PC-9 (cell line): ENCODE measurements around the gene UBE2E2. TPM values are rescaled to one million over a fixed set of nuclear protein-coding genes. Genes with fewer than 3 reads are reported as not detected.

ENCODE experiments used
- BruUV-seq: library from RNA; stranded (reverse); fragments of 400-500 nt; replicated peaks from 2 replicates; lab custom pipeline; 2021; lab: Mats Ljungman, UMichigan
- CTCF ChIA-PET: fragments of 300-600 bp; sonication (Branson Sonifier 250); formaldehyde crosslinking; loops from one replicate; lab custom pipeline; 2022; ENCODE audit warnings: antibody characterized with exemption; lab: Charles Lee
- POLR2A ChIA-PET: fragments of 300-600 bp; sonication (Branson Sonifier 250); formaldehyde crosslinking; loops from one replicate; lab custom pipeline; 2022; ENCODE audit warnings: antibody characterized with exemption; ENCODE audit not compliant: unreplicated experiment; lab: Charles Lee
- DNase-seq, 2 experiments: peaks; one replicate each; pipeline versions ENCODE4 v3.0.0 to v3.0.0-alpha.2; 2015 to 2022; ENCODE audit warnings: mixed read lengths in 1 of 2
- H2AFZ ChIP-seq: fragments of 200-600 bp; sonication (generic); 2 replicates; pipeline ENCODE4 v1.8.1; 2017; ENCODE audit warnings: antibody characterized with exemption
- H3F3A ChIP-seq: fragments of 200-600 bp; sonication (generic); 2 replicates; pipeline ENCODE4 v1.8.1; 2017; ENCODE audit warnings: antibody characterized with exemption, mild to moderate bottlenecking, low read depth; ENCODE audit not compliant: insufficient read depth
- H3K27ac ChIP-seq: fragments of 200-600 bp; sonication (generic); 2 replicates; pipeline ENCODE4 v1.6.1; 2016; ENCODE audit warnings: mixed run types
- H3K27me3 ChIP-seq: fragments of 200-600 bp; sonication (generic); 2 replicates; pipeline ENCODE4 v1.6.1; 2016; ENCODE audit warnings: low read depth, mixed run types; ENCODE audit not compliant: insufficient read depth
- H3K36me3 ChIP-seq: fragments of 200-600 bp; sonication (generic); 2 replicates; pipeline ENCODE4 v1.6.1; 2016; ENCODE audit warnings: low read depth, mixed run types
- H3K4me1 ChIP-seq: fragments of 200-600 bp; sonication (generic); replicated peaks from 2 replicates; pipeline ENCODE4 v1.6.1; 2016; ENCODE audit warnings: mixed run types; ENCODE audit not compliant: insufficient read depth
- H3K4me2 ChIP-seq: fragments of 200-600 bp; sonication (generic); 2 replicates; pipeline ENCODE4 v1.6.1; 2017; ENCODE audit warnings: mixed run types
- H3K4me3 ChIP-seq: fragments of 200-600 bp; sonication (generic); 2 replicates; pipeline ENCODE4 v1.6.1; 2016; ENCODE audit warnings: mixed run types
- H3K79me2 ChIP-seq: fragments of 200-600 bp; sonication (generic); 2 replicates; pipeline ENCODE4 v1.6.1; 2017; ENCODE audit warnings: low read depth, mixed run types
- H3K9me2 ChIP-seq: fragments of 200-600 bp; sonication (generic); 2 replicates; pipeline ENCODE4 v1.8.1; 2017; ENCODE audit warnings: mild to moderate bottlenecking; ENCODE audit not compliant: insufficient read depth
- H3K9me3 ChIP-seq: fragments of 200-600 bp; sonication (generic); 2 replicates; pipeline ENCODE4 v1.8.1; 2016; ENCODE audit warnings: low read depth; ENCODE audit not compliant: insufficient read depth
- H4K20me1 ChIP-seq: fragments of 200-600 bp; sonication (generic); 2 replicates; pipeline ENCODE4 v1.8.1; 2017; ENCODE audit not compliant: insufficient read depth
- EZH2 ChIP-seq: fragments of 200-600 bp; sonication (generic); IDR thresholded peaks from 2 replicates; pipeline ENCODE4 v1.8.0; 2017; ENCODE audit warnings: antibody characterized with exemption, low read depth
- intact Hi-C: fragments of 100-400 bp; cut with micrococcal nuclease; formaldehyde crosslinking; loops from one replicate; pipeline ENCODE4 v1.10.0; 2022; ENCODE audit not compliant: unreplicated experiment
- total RNA-seq: library from RNA; stranded (reverse); gene quantifications from 2 replicates; pipeline ENCODE4 v1.2.3, GENCODE V29; 2021
- TF ChIP-seq, protein P1 (sequence below): fragments of 200-600 bp; sonication (generic); conservative IDR thresholded peaks from 2 replicates; pipeline ENCODE4 v1.6.1; 2017; ENCODE audit warnings: mixed run types, antibody characterized with exemption, mild to moderate bottlenecking, moderate library complexity

Gene UBE2E2
- total RNA-seq, 1 experiment from 2014 or later = 48.7 TPM

DNA sequence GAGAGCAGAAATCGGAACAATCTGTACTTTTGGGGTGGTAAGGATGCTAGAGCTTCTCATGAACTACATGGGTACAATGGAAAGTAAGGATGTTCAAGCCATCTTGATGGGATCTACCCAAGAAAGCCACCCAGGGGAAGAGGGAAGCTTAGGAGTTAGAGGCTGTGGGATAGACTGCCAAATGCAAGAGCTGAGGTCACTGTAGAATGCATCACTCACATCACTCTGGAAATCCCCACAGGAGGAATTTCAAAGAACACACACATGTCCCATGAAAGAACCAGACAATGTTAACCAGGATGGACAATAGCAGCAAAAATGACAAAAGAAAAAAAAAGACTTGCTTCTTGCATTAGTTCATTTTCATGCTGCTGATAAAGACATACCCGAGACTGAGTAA, 32.8 kb upstream of the UBE2E2 start:
- no peak for DNase-seq
- H3K4me1 ChIP-seq = peaks cover 9% of the 10 kb centered on the region; the same call in 1 of the 2 replicates
- H3F3A ChIP-seq = no peaks in the 10 kb centered on the region
- no TSS peak for BruUV-seq
- H2AFZ ChIP-seq = no peak overlapping the region
- H3K79me2 ChIP-seq = no peaks in the 10 kb centered on the region
- no peaks in the 10 kb centered on the region for H3K36me3 ChIP-seq
- H3K9me2 ChIP-seq = no peaks in the 10 kb centered on the region
- H3K4me3 ChIP-seq = no peak overlapping the region
- POLR2A ChIA-PET = interaction anchor here (0.5 kb wide), 1 partner anchor 55 kb away, joined by 4 read pairs; no protein-coding TSS in a partner anchor
- H3K27ac ChIP-seq = no peak overlapping the region
- TF ChIP-seq EZH2 = no peak
- TF ChIP-seq, protein P1, sequence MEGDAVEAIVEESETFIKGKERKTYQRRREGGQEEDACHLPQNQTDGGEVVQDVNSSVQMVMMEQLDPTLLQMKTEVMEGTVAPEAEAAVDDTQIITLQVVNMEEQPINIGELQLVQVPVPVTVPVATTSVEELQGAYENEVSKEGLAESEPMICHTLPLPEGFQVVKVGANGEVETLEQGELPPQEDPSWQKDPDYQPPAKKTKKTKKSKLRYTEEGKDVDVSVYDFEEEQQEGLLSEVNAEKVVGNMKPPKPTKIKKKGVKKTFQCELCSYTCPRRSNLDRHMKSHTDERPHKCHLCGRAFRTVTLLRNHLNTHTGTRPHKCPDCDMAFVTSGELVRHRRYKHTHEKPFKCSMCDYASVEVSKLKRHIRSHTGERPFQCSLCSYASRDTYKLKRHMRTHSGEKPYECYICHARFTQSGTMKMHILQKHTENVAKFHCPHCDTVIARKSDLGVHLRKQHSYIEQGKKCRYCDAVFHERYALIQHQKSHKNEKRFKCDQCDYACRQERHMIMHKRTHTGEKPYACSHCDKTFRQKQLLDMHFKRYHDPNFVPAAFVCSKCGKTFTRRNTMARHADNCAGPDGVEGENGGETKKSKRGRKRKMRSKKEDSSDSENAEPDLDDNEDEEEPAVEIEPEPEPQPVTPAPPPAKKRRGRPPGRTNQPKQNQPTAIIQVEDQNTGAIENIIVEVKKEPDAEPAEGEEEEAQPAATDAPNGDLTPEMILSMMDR = no peak
- no peaks in the 10 kb centered on the region for H4K20me1 ChIP-seq
- CTCF ChIA-PET = no interaction called here
- H3K9me3 ChIP-seq = 0 out of 2 replicates have a peak, but pooled peaks cover 3% of the 10 kb centered on the region
- no peaks in the 10 kb centered on the region for H3K27me3 ChIP-seq
- intact Hi-C loops = no loop called here
- no peak overlapping the region for H3K4me2 ChIP-seq

DNA sequence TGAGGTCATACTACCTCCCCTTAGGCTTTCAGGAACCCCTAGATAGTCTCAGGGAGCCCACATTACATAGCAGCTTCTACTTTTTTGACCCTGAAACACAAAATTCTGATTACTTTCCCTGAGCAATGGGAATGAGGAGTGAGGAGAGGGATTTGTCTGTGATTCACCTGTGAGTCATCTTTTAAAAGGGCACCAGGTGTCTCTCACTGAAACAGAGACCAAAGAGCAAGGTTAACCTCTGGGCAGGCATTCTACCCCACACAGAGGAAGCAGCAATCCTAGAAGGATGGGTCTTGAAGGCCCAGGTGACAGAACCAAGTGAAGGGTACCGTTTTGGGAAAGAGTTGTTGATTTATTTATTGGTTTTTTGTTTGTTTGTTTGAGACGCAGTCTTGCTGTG, 31.1 kb upstream of the UBE2E2 start:
- POLR2A ChIA-PET = interaction anchor here (0.6 kb wide), 1 partner anchor 64 kb away, joined by 4 read pairs; no protein-coding TSS in a partner anchor
- peak in 1 of 2 experiments; percentile 1 for DNase-seq
- H3K27ac ChIP-seq = no peak overlapping the region
- TF ChIP-seq, protein P1 = no peak
- TF ChIP-seq EZH2 = no peak
- no peaks in the 10 kb centered on the region for H3K36me3 ChIP-seq
- BruUV-seq = no TSS peak
- H3K27me3 ChIP-seq = no peaks in the 10 kb centered on the region
- H3K4me1 ChIP-seq = peaks cover 9% of the 10 kb centered on the region; the same call in 1 of the 2 replicates
- no peaks in the 10 kb centered on the region for H3F3A ChIP-seq
- no peak overlapping the region for H3K4me2 ChIP-seq
- no peaks in the 10 kb centered on the region for H3K79me2 ChIP-seq
- H3K4me3 ChIP-seq = no peak overlapping the region
- no peaks in the 10 kb centered on the region for H3K9me2 ChIP-seq
- 0 out of 2 replicates have a peak, but pooled peaks cover 3% of the 10 kb centered on the region for H3K9me3 ChIP-seq
- H4K20me1 ChIP-seq = no peaks in the 10 kb centered on the region
- intact Hi-C loops = no loop called here
- CTCF ChIA-PET = interaction anchor here (0.5 to 0.9 kb wide), 2 partner anchors 374 to 748 kb away, joined by 3 read pairs; no protein-coding TSS in a partner anchor
- no peak overlapping the region for H2AFZ ChIP-seq

DNA sequence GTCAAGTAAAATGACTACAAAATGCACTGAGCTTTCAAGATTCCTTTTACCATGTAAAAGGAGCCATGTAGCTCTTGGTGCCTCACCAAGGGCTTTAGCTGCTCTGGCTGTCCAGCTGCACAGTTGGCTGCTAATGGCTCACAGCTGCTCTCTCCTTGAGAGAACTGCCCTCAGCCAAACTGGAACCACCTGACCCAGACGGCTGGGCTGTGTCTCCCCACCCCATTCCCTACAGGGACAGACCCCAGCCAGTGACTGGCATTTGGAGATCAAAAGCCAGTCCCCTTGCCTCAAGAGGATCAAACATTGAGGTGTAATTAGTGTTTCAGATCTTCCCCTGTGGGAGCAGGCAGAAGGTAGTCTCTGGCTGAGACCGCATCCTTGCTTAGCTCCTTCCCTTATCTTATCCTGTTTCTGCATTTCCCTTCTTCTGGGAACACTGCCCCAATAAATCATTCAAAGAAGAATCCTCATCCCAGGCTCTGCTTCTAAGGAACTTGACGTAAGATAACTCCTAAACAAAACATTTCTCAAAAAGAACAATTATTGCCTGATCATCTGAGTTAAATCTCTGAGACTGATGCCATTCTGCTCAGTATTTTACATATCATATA, 28.6 kb upstream of the UBE2E2 start:
- POLR2A ChIA-PET = no interaction called here

More for the DNA sequence above, 28.6 kb upstream of the UBE2E2 start:
- Histone ChIP-seq H4K20me1 (no peaks in the 10 kb centered on the region), H3K79me2 (no peaks in the 10 kb centered on the region), H3K4me1 (peaks cover 9% of the 10 kb centered on the region; the same call in 1 of the 2 replicates), H3F3A (no peaks in the 10 kb centered on the region), H3K4me3 (no peak overlapping the region), H3K36me3 (no peaks in the 10 kb centered on the region), H3K9me2 (no peaks in the 10 kb centered on the region), H3K27me3 (no peaks in the 10 kb centered on the region), H3K27ac (no peak overlapping the region), H3K4me2 (no peak overlapping the region), H2AFZ (no peak overlapping the region), H3K9me3 (peaks cover 9% of the 10 kb centered on the region; the same call in 1 of the 2 replicates)
- TF ChIP-seq EZH2 = no peak
- TF ChIP-seq, protein P1 = no peak
- CTCF ChIA-PET = interaction anchor here (0.6 kb wide), 1 partner anchor 214 kb away, joined by 3 read pairs; no protein-coding TSS in a partner anchor
- DNase-seq = no peak
- intact Hi-C loops = no loop called here
- BruUV-seq = no TSS peak
